Measurements from ENCODE around the gene BOK.

GRCh38 chr2:241542278-241542605 is 16.3 kb upstream of the BOK start:
- no peak for TF ChIP-seq POLR2A (IDR thresholded peaks at IDR 0.05; ENCODE audit: low read depth, low read length)
- TF ChIP-seq, protein P1, sequence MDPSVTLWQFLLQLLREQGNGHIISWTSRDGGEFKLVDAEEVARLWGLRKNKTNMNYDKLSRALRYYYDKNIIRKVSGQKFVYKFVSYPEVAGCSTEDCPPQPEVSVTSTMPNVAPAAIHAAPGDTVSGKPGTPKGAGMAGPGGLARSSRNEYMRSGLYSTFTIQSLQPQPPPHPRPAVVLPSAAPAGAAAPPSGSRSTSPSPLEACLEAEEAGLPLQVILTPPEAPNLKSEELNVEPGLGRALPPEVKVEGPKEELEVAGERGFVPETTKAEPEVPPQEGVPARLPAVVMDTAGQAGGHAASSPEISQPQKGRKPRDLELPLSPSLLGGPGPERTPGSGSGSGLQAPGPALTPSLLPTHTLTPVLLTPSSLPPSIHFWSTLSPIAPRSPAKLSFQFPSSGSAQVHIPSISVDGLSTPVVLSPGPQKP (IDR thresholded peaks at IDR 0.05; ENCODE audit: borderline replicate concordance, low read depth, low read length) = no peak
- no peak for TF ChIP-seq CTCF (conservative IDR thresholded peaks at IDR 0.05; ENCODE audit: low read depth, low read length)
- no peak for TF ChIP-seq RCOR1 (IDR thresholded peaks at IDR 0.05; ENCODE audit: insufficient replicate concordance, low read length)
